Activated CD4-positive, CD25-positive, alpha-beta regulatory T cell treated with anti-CD3 and anti-CD28 coated beads, Interleukin-2, amount 50 U/mL, for 72 hours (primary cell): ENCODE results near the gene ZC3H8.

Experiments used
- DNase-seq: peaks from one replicate; pipeline ENCODE4 v3.0.0; 2021

ZC3H8 gene

DNA sequence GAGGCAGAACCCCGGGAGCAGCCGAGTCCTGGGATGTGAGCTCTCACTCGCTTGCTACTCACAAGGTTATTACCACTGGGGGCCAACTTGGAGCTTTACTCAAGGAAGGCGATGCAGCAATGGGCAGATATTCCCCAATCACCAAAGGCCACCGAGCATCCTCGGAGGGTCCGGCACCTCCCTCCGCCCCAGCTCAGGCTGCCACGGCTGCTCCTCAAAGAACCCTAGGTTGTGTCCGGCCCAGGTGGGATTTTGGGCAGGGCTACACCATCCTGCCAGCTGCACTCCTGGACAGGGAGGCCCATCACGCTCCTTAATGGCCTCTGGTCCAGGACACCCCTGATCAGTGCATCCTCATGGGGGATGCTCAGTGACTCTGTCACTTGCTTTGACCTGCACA lies 91.9 kb downstream of the ZC3H8 start:
- DNase-seq: no peak

DNA sequence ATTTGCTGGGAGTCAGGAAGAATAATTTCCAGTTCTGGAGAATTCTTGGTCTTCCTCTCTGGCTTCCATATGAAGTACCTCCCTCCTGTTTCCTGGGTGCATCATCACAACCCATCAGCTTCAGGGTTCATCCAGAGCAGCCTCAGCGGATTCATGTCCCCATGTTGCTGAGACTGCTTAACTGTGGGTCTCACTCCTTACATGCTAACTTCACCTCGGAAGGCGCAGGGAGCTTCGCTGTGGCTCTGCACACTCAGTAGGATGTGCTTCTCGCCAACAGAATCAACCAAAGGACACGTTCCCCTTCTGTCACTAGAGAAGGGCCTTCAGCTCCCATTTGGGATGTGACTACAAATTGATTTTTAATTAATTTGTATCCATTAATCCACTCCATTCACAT lies 92.5 kb downstream of the ZC3H8 start:
- no peak for DNase-seq
